DMS 273 treated with DMSO at 0.1 percent for 48 hours (cell line): Measurements from ENCODE around the gene KIAA0319L.
"Not testable (repeated sequence)": the region's sequence is repeated elsewhere in the genome, so short reads cannot be mapped to it uniquely, and the experiment has no call there.

Experiments
- DNase-seq: peaks from one replicate; lab custom pipeline; 2025; lab: John Stamatoyannopoulos, UW

The KIAA0319L gene

DNA sequence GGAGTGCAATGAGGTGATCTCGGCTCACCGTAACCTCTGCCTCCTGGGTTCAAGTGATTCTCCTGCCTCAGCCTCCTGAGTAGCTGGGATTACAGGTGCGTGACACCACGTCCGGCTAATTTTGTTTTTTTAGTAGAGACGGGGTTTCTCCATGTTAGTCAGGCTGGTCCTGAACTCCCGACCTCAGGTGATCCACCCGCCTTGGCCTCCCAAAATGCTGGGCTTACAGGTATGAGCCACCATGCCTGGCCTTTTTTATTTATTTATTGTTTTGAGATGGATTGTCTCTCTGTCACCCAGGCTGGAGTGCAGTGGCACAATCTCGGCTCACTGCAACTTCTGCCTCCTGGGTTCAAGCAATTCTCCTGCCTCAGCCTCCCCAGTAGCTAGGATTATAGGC lies 24.4 kb upstream of the KIAA0319L start:
- not testable (repeated sequence) for DNase-seq

DNA sequence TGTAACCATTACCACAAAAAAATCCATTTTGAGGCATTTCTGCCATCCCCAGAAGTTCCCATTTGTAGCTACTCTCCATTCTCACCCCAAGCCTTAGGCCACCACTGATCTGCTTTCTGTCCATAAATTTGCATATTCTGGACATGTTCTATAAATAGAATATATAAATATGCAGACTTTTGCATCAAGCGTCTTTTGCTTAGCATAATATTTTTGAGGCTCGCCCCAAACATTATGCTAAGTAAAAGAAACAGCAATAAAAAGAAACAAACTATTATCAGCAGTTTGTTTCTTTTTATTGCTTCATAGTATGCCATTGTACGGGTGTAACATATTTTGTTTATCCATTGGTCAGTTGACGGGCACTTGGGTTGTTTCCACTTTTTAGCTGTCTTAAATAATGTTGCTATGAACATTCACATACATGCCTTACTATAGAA lies 23.8 kb upstream of the KIAA0319L start:
- no peak for DNase-seq

DNA sequence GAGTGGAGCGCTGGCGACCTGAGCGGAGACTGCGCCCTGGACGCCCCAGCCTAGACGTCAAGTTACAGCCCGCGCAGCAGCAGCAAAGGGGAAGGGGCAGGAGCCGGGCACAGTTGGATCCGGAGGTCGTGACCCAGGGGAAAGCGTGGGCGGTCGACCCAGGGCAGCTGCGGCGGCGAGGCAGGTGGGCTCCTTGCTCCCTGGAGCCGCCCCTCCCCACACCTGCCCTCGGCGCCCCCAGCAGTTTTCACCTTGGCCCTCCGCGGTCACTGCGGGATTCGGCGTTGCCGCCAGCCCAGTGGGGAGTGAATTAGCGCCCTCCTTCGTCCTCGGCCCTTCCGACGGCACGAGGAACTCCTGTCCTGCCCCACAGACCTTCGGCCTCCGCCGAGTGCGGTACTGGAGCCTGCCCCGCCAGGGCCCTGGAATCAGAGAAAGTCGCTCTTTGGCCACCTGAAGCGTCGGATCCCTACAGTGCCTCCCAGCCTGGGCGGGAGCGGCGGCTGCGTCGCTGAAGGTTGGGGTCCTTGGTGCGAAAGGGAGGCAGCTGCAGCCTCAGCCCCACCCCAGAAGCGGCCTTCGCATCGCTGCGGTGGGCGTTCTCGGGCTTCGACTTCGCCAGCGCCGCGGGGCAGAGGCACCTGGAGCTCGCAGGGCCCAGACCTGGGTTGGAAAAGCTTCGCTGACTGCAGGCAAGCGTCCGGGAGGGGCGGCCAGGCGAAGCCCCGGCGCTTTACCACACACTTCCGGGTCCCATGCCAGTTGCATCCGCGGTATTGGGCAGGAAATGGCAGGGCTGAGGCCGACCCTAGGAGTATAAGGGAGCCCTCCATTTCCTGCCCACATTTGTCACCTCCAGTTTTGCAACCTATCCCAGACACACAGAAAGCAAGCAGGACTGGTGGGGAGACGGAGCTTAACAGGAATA lies 20.1 kb upstream of the KIAA0319L start:
- DNase-seq: no peak

DNA sequence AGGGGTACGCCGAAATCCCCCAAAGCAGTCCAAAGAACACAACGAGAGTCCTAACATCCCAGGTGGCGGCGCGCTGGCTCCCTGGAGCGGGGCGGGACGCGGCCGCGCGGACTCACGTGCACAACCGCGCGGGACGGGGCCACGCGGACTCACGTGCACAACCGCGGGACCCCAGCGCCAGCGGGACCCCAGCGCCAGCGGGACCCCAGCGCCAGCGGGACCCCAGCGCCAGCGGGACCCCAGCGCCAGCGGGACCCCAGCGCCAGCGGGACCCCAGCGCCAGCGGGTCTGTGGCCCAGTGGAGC lies 19.5 kb upstream of the KIAA0319L start:
- not testable (repeated sequence) for DNase-seq

DNA sequence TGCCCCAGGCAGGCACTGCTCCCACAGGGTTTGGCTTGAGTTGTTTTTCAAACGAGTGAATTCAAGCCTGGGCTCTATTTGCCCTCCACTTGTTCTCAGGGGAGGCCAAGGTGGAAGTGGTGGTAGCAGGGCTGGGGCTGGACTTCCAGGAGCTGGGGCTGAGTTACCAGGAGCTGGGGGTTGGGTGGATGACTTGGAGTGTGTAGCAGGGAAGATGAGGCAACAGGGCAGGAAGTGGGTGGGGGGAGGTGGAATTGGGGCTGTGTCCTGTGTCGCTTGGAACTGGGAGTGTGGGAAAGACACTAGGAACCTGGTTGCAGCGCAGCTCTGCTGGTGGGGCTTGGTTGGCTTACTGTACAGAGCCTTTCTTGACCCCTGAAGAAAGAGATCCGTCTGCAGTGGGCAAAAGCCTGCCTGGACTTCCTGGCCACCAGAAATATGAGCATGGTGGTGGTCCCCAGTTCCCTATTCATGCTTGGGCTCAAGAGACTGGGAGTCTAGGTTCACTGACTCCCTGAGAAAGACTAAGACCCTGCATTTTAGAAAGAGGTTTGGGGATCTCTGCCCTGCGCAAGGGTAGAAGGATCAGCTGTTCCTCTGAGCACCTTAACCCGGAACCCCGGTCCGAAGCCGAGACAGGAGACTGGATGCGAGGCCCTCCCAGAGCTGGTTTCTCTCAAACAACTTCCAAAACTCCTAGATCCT lies 19.0 kb upstream of the KIAA0319L start:
- no peak for DNase-seq

DNA sequence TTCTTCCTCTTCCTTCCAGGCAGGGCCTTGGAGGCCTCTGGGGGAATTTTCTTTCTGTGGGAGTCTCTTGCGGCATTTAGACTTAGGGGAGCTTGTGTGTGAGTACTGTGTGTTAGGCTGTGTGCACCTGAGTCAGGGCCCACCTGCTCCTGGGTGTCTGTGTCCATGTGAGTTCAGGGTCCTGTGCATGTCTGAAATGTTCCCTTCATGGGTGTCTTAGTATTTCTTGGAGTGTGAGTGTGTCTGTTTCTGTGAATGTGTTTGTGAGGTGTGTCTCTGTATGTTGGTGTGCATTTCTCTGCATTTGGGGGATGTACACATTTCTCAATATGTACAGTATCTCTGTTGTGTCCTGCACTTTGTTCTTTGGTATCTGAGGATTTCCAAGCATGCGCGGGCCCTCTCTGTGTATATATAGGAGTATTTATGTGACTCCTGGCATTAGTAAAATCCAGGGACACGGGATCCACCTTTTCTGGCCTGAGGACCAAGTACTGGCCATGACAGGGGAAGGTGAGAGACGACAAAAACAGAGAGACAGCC lies 18.3 kb upstream of the KIAA0319L start:
- no peak for DNase-seq

DNA sequence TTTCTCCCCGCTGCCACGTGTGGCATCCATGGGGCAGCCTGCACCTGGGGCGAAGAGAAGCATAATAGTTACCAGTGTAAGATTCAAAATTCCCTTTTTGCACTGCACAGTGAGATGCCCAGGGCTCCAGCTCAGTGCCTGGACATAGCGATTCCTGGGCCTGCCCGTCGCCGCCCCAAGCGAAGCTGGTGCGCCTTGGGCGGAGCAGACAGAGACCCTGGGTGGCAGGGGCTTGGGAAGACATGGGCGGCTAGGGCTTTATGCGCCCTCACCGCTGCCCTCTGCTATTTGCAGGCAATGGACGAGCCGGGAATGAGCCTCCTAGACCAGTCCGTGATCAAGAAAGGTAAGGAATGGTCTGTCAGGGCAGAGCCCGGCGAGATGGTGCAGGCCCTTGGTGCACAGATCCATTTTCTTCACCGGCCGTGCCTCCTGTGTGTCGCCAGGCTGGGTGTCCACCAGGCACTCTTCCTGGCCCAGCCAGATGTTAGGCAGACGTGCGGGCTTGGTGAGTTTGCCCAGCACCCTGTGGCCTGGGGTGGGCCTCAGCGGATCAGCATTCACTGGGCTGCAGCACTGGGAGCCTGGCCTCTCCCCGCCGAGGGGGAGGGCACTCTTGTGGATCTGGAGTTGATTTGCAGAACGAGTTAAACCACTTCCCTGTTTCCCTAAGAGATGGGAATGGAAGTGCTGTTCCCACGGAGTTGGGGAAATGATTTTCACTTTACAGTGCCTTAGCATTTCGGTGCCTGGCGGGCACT lies 17.6 kb upstream of the KIAA0319L start:
- no peak for DNase-seq

DNA sequence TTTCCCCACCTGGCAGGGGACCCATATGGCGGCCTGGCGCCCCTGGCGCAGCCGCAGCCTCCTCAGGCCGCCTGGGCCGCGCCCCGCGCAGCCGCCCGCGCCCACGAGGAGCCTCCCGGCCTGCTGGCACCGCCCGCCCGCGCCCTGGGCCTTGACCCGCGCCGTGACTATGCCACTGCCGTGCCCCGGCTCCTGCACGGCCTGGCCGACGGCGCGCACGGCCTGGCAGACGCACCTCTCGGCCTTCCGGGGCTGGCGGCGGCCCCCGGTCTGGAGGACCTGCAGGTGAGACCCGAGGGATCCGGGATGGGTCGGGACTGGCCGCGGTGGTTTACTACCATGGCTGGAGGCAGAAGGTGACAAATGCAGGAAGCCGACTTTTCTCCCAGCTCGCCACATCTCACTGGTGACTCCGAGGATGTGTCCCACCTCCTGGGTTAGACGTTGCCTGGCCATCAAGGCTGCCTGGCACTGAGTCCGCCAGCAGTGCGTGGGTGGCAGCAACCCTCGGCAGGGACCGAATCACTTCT lies 17.0 kb upstream of the KIAA0319L start:
- DNase-seq: no peak

DNA sequence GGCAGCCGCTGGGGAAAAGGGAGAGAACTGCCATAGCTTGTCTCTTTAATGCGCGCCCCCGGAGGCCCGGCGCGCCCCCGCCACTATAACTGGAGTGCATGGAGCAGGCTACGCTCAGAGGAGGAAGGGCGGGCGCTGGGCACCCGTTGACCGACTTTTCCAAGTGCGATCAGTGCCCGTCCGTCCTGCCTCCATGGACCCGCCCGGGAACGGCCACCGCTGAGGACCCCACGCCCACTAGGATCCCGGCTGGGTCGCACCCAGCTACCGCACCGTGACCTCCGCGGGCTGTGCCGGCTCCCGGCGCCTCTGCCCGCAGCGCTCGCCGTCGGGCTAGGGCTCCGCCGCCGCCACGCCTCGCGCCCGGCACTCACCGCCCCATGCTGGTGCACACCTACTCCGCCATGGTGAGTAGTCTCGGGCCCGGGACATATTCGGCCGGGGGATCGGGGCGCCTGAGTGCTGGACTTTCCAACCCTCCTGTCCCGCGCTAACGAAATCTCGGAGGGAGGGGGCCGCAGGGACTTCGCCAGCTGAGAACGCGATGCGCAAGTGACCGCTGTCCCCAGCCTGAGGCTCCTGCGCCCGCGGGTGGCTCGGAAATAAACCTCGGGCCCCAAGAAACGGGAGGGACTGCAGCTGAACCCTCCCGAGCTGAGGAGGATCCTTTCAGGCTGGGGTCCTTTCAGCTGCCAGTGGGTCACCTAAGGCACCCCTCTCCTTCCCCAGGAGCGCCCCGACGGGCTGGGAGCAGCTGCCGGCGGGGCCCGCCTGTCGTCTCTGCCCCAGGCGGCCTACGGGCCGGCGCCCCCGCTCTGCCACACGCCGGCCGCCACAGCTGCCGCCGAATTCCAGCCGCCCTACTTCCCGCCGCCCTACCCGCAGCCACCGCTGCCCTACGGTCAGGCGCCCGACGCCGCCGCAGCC lies 16.3 kb upstream of the KIAA0319L start, which contains the start of gene TFAP2E:
Gene TFAP2E, plus strand, starts transcription at position 117 of the 927 bp plus-strand sequence. Its CDS starts 264 bp downstream, at position 381.
- no peak for DNase-seq

DNA sequence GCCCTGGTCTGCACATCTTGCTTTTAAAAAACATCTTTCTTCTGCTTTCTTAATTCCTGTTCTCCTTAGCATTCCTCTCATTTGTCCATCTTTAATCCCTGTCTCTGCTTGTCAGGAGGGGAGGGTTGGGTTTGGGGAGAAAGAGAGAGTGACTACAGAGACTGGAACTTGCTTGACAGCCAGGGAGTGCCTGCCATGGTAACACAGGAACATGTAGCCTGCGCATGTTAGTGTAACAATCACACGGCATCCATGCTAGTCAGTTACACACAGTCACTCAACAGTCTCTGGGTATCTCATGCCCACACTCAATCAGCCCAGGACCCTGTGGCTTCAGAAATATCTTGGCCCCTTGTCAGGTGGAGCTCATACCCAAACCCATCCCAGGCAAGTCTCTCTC lies 15.1 kb upstream of the KIAA0319L start:
- no peak for DNase-seq

DNA sequence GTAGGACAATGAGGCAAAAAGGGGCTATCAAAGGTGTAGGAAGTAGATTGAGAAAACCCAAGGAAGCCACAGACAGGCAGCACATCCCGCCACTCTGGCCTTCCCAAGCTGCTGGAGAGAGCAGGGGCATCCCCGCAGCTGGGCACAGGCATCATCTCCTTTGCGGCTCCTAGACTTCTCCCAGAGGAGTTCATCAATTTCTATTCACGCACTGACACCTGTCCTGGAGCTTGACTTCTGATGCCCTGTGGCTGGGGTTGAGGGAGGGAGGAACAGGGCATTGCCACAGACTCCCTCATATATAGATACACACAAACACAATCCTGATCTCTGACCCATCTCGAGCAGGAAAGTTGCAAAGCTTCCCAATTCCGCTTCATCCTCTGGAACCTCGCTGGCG lies 14.1 kb upstream of the KIAA0319L start:
- DNase-seq: no peak

DNA sequence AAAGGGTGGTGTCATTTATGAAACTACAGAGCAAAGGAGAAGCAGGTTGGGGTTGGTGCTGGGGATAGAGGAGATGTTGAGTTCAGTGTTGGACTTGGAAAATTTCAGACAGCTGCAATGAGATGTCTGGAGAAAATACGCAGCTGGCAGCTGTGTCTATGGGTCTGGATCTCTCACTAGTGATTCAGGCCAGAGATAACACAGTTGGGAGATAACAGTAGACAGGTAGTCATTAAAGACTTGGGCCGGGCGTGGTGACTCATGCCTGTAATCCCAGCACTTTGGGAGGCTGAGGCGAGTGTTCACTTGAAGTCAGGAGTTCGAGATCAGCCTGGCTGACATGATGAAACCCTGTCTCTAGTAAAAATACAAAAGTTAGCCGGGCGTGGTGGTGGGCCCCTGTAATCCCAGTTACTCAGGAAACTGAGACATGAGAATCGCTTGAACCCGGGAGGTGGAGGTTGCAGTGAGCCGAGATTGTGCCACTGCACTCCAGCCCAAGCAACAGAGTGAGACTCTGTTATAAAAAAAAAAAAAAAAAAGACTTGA lies 13.5 kb upstream of the KIAA0319L start:
- DNase-seq: no peak

DNA sequence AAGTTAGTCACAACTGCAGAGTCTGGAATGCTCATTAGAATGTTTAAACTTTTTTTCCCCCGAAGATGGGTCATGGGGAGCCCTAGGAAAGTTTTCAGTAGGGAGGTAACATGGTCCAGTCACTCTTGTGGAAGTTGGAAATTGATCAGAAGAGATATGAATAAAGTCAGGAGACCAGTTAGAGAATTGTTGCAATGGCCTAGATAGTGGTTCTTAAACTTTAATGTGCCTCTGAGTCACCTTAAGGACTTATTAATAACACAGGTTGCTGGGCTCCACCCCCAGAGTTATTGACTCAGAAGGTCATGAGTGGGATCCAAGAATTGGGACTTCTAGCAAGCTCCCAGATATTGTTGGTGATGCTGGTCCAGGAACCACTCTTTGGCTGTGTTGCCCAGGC lies 12.7 kb upstream of the KIAA0319L start:
- DNase-seq: no peak

DNA sequence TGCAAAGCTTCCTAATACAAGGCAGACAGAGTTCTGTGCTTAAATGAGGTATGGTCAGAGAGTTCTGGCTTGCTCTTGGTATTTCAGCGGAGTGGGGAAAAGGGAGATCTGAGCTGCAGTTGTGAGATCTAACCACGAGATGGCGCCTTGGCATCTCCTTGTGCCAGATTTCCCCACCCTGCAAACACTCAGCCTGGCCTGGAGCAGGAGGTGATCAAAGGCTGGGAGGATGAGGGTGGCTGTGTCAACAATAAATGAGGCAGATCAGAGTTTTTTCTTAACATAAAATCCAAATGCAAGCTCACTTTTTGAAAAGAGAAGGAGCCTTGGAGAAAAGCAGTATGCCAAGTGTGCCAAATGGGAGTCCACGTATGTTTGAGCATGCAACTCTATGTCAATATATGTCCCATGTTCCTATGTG lies 11.8 kb upstream of the KIAA0319L start:
- DNase-seq: peak; percentile 43

DNA sequence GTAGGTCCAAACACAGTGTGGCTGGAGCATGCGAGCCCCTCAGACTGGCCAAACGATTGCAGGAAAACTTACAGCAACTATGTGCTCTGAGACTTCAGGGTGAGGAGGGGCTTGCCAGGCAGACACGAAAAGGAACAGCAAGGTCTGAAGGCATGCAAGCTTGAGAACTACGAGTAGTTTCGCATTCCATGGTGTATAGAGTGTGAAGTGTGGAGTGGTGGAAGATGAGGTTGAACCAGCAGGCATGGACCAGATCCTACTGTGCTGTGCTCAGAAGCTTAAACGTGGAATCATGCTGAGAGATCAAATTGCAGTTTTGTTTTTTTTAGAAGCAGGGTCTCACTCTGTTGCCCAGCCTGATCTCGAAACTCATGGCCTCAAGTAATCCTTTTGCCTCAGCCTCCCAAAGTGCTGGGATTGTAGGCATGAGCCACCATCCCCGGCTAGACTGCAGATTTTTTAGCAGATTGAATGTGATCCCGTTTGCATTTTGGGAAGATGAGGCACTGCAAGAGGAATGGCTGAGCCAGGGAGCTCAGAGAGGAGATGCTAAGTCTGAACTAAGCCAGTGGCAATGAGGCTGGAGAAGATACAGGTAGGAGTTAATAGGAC lies 10.8 kb upstream of the KIAA0319L start:
- no peak for DNase-seq

DNA sequence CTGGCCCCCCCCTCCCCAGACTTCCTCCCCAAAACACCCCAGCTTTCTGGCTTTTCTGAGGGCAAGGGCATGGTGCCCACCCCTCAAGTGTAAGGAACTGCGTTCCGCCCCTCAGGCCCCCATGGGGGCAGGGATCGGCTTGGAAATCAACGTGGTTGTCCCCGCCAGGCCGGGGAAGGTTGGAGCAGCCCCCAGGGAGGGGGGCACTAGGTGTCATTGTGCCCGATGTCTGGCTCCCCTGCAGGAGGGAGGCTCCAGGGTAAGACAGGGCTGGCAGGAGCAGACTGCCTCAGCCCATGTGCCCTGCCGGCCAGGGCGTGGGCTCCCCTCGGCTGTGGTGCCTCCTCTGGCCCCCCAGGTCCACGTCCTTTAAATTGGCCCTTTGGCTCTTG lies 8.5 kb upstream of the KIAA0319L start:
- no peak for DNase-seq

DNA sequence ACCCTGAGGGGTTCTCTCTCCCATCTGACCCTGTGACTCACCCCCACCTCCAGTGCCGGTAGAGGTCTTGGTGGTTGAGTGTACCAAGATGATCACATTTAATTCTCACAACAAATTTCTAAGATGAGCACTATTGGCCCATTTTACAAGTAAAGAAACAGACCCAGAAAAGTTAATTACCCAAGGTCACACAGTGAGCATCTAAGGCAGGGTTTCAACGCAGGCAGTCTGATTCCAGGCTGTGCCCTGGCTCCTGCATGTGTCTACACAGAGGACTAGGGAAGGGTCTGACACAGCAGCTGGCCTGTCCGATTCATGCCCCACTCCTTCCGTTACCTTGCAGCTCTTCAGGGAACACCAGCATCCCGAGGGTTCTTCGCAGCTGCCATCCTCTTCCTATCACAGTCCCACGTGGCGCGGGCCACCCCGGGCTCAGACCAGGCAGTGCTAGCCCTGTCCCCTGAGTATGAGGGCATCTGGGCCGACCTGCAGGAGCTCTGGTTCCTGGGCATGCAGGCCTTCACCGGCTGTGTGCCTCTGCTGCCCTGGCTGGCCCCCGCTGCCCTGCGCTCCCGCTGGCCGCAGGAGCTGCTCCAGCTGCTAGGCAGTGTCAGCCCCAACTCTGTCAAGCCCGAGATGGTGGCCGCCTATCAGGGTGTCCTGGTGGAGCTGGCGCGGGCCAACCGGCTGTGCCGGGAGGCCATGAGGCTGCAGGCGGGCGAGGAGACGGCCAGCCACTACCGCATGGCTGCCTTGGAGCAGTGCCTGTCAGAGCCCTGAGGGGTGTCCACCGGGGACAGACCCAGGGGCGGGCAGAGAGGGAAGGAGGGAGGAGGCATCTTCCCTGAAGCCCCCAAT lies 7.9 kb upstream of the KIAA0319L start:
- no peak for DNase-seq

DNA sequence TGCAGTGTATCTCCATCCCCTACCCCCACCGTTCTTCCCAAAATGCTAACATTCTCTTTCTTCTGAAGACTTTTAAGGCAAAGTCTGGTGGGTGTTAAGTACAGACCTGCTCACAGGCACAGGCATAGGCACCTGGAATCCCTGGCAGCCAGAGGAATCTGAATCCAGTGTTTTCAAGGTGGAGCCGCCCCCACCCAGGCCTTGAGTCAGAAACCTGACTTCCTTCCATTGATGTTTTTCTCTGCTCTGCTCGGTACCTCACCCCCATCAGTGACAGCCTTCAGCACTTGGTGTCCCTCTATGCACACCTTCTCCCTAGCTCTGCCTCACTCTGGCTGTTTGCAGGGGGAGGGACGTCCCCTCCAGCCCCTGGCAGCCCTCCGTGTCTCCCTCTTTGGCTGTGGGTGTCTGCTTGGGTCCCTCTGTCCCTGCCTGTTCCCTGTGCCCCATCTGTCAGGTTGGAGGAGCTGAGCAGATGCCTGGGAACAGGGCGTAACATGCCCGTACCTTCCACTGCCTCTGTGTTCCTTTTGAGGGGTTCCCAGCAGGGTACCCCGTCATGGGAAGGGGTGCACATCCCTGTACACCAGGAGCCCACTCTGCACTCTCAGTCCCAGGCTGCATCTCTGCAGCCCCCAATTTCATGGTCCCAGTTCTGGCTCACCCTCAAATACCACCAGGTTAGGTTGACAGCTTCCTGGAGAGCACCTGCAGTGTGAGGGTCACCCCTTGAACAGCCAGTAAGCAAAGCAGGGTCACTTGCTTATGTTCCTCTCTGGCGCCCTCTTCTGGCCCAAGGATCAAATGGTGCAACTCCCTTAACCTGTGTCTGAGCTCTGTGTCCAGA lies 7.1 kb upstream of the KIAA0319L start:
- peak; percentile 50 for DNase-seq
